Fibroblast of lung (primary cell): ENCODE measurements around the gene NEDD4L. TPM values are rescaled to one million over a fixed set of nuclear protein-coding genes. Genes with fewer than 3 reads are reported as not detected.

Source experiments
- DNase-seq, 2 donors: peaks; one replicate each; pipeline versions ENCODE4 v3.0.0 to v3.0.0-alpha.2; 2010; ENCODE audit warnings: low read depth in 2 of 2
- H2AFZ ChIP-seq: 2 replicates; pipeline ENCODE4 v1.5.1; 2012; ENCODE audit warnings: low read length, control low read depth, inconsistent platforms
- H3K27ac ChIP-seq: 2 replicates; pipeline ENCODE4 v1.5.1; 2011; ENCODE audit warnings: low read length, control low read depth; ENCODE audit not compliant: insufficient read depth
- H3K27me3 ChIP-seq: 2 replicates; pipeline ENCODE4 v1.5.1; 2011; ENCODE audit warnings: mild to moderate bottlenecking, low read length; ENCODE audit not compliant: control insufficient read depth, insufficient read depth
- H3K36me3 ChIP-seq: 2 replicates; pipeline ENCODE4 v1.5.1; 2011; ENCODE audit warnings: low read length; ENCODE audit not compliant: control insufficient read depth, insufficient read depth
- H3K4me1 ChIP-seq: 2 replicates; pipeline ENCODE4 v1.5.1; 2011; ENCODE audit warnings: low read length; ENCODE audit not compliant: control insufficient read depth, insufficient read depth; ENCODE audit errors: extremely low read depth
- H3K4me2 ChIP-seq: 2 replicates; pipeline ENCODE4 v1.5.1; 2011; ENCODE audit warnings: low read length, control low read depth; ENCODE audit not compliant: insufficient read depth; ENCODE audit errors: extremely low read depth
- H3K4me3 ChIP-seq, 4 experiments: fragments of 200-600 bp in 1 of 4; sonication (generic) in 1 of 4; replicated peaks in 1 of 4; 2 replicates each; pipeline ENCODE4 v1.5.1; 2011 to 2016; ENCODE audit warnings: low read length in 4 of 4, low read depth in 3 of 4, mild to moderate bottlenecking in 3 of 4, control low read depth in 2 of 4, inconsistent platforms in 1 of 4, mixed read lengths in 1 of 4; ENCODE audit not compliant: insufficient read depth in 1 of 4; ENCODE audit errors: control extremely low read depth in 1 of 4
- H3K79me2 ChIP-seq: 2 replicates; pipeline ENCODE4 v1.5.1; 2012; ENCODE audit warnings: mild to moderate bottlenecking, low read length, inconsistent platforms; ENCODE audit not compliant: control insufficient read depth, insufficient read depth
- H3K9ac ChIP-seq: 2 replicates; pipeline ENCODE4 v1.5.1; 2011; ENCODE audit warnings: mild to moderate bottlenecking, low read length, control low read depth; ENCODE audit not compliant: insufficient read depth
- H3K9me3 ChIP-seq: 2 replicates; pipeline ENCODE4 v1.5.1; 2012; ENCODE audit warnings: low read depth, low read length; ENCODE audit not compliant: control insufficient read depth, insufficient read depth
- H4K20me1 ChIP-seq: 2 replicates; pipeline ENCODE4 v1.5.1; 2011; ENCODE audit warnings: low read length; ENCODE audit not compliant: control insufficient read depth, insufficient read depth; ENCODE audit errors: extremely low read depth
- EZH2 ChIP-seq: IDR thresholded peaks from 2 replicates; pipeline ENCODE4 v1.5.1; 2012; ENCODE audit warnings: low read length, control low read depth, mild to moderate bottlenecking; ENCODE audit errors: missing control alignments
- polyA plus RNA-seq, 2 donors: library from polyadenylated mRNA; depleted of rRNA in 1 of 2; stranded (reverse) in 1 of 2; unstranded in 1 of 2; fragments of >200 nt; gene quantifications; 2 replicates each; pipeline ENCODE4 v1.2.1, GENCODE V29; 2011 to 2012; ENCODE audit warnings: missing spikeins in 1 of 2
- total RNA-seq: library from RNA; depleted of rRNA; stranded (reverse); fragments of >200 nt; gene quantifications from 2 replicates; pipeline ENCODE4 v1.2.1, GENCODE V29; 2014
- TF ChIP-seq, protein P1 (sequence below), 2 donors: IDR thresholded peaks in 1 of 2; conservative IDR thresholded peaks in 1 of 2; 1 replicate in 1 of 2; 2 replicates in 1 of 2; pipeline ENCODE4 v1.5.1; 2011 to 2012; ENCODE audit warnings: low read length in 2 of 2, control low read depth in 1 of 2, inconsistent platforms in 1 of 2, low read depth in 1 of 2, mild to moderate bottlenecking in 1 of 2

Gene NEDD4L
- total and polyA plus RNA-seq, 2 donors (not counting 1 experiment from before 2014, with no cell fraction given), result 5.5 to 18.7 TPM

DNA sequence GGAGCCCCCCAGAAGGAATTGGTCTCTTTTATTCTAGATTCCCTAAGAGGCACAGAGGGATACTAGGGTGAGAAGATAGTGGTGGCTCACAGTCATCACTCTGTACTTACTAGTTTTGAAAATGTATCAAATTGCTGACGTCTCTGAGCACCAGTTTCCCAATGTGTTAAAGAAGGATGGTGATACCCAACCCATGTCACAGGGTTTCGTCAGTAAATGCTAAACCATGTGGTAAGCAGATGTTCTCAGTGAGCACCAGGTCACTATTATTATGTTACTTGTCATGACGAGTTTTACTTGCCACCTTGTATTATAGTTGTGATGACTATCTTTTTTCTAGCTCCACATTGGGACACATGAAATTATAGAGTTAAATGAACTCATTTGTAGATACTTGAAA is 54.7 kb downstream of the NEDD4L start:
- Histone ChIP-seq H3K4me2 (no peak overlapping the region), H3K4me1 (no peaks in the 10 kb centered on the region), H3K9me3 (no peaks in the 10 kb centered on the region), H3K79me2 (no peaks in the 10 kb centered on the region), H3K36me3 (no peaks in the 10 kb centered on the region), H3K27ac (no peak overlapping the region), H3K27me3 (no peaks in the 10 kb centered on the region), H4K20me1 (no peaks in the 10 kb centered on the region), H3K4me3 (no peak overlapping the region), H2AFZ (no peak overlapping the region), H3K9ac (no peak overlapping the region)
- TF ChIP-seq, protein P1, sequence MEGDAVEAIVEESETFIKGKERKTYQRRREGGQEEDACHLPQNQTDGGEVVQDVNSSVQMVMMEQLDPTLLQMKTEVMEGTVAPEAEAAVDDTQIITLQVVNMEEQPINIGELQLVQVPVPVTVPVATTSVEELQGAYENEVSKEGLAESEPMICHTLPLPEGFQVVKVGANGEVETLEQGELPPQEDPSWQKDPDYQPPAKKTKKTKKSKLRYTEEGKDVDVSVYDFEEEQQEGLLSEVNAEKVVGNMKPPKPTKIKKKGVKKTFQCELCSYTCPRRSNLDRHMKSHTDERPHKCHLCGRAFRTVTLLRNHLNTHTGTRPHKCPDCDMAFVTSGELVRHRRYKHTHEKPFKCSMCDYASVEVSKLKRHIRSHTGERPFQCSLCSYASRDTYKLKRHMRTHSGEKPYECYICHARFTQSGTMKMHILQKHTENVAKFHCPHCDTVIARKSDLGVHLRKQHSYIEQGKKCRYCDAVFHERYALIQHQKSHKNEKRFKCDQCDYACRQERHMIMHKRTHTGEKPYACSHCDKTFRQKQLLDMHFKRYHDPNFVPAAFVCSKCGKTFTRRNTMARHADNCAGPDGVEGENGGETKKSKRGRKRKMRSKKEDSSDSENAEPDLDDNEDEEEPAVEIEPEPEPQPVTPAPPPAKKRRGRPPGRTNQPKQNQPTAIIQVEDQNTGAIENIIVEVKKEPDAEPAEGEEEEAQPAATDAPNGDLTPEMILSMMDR (conservative IDR thresholded peaks at IDR 0.05 in 1 of 2, IDR thresholded peaks at IDR 0.05 in 1 of 2; ENCODE audit: low read depth in 1 of 2, low read length in 2 of 2), result no peak
- TF ChIP-seq EZH2, result no peak
- no peak for DNase-seq

DNA sequence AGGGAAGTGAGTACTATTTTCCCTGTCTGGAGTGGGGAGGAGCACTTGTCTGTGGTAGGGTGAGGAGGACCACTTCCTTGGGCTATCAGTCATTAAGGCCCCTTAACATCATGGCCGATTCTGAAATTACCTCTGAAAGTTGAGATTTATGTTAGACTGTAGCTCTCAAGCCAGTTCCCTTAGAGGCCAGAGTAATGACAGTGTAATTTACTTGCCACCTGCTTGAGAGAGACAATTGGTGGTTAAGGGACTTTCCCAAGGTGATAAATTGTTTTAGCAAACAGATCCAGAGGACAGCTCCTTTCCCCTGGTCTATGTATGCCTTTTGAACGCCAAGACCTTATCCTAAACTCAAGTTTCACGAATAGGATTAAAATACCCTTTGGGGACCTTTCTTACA is 56.1 kb downstream of the NEDD4L start:
- Histone ChIP-seq H3K79me2 (no peaks in the 10 kb centered on the region), H3K4me3 (no peak overlapping the region), H3K4me2 (no peak overlapping the region), H3K4me1 (peaks cover under 1% of the 10 kb centered on the region), H3K9me3 (no peaks in the 10 kb centered on the region), H3K27ac (no peak overlapping the region), H3K9ac (no peak overlapping the region), H3K36me3 (no peaks in the 10 kb centered on the region), H2AFZ (no peak overlapping the region), H3K27me3 (no peaks in the 10 kb centered on the region), H4K20me1 (no peaks in the 10 kb centered on the region)
- no peak for DNase-seq
- TF ChIP-seq, protein P1 (conservative IDR thresholded peaks at IDR 0.05 in 1 of 2, IDR thresholded peaks at IDR 0.05 in 1 of 2; ENCODE audit: low read depth in 1 of 2, low read length in 2 of 2), result no peak
- no peak for TF ChIP-seq EZH2

DNA sequence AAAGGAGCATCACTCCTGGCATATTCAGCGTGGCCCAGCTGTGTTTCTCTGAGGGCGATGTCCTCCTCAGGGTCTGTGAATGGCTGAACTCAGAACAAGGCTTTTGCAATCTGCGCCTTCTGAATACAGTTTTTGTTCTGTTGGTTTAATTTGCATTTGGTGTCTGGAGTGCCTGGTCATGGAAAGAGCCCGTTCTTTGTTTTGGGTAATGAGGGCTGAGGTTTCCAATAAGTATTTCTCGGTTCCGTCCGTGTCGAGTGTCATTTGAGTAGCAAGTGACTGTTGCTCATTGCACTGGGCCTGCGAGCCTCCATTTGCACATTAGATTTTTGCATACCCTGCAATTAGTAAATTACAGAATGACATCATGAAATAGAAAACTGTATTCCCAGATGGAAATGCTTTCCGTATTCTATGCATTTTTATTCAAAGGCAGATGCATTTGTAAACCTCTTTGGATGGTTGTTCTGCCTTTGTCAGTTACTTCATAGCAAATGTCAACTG is 57.3 kb downstream of the NEDD4L start:
- Histone ChIP-seq H3K27me3 (no peaks in the 10 kb centered on the region), H2AFZ (no peak overlapping the region), H4K20me1 (no peaks in the 10 kb centered on the region), H3K9ac (no peak overlapping the region), H3K36me3 (no peaks in the 10 kb centered on the region), H3K4me1 (peaks cover 5% of the 10 kb centered on the region), H3K27ac (no peak overlapping the region), H3K79me2 (no peaks in the 10 kb centered on the region), H3K4me2 (no peak overlapping the region), H3K9me3 (no peaks in the 10 kb centered on the region), H3K4me3 (no peak overlapping the region)
- no peak for DNase-seq
- no peak for TF ChIP-seq EZH2
- TF ChIP-seq, protein P1 (conservative IDR thresholded peaks at IDR 0.05 in 1 of 2, IDR thresholded peaks at IDR 0.05 in 1 of 2; ENCODE audit: low read depth in 1 of 2, low read length in 2 of 2), result no peak
